Measurements from ENCODE around the gene ARSG.

DNA sequence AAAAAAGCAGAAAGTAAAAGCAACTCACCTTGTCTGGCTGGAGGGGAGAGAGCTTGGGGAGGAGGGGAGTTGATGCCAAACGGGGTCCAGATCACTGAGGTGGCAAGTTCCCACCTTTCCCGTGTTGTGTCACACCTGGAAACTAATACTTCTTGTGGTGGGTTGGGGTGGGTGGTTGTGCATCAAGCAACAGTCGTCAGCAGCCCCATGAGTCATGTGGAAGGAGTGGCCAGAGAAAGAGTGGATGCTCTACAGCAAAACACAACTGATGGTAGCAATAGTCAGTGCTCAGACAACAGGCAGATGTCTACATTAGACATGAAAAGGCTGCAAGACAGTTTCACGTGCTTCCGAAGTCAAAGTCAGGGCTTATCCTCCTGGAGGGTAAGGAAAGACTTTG, 35.4 kb downstream of the ARSG start:
- TF ChIP-seq GATA2 (IDR thresholded peaks at IDR 0.05; ENCODE audit: low read depth, low read length) (no peak), GATA3 (IDR thresholded peaks at IDR 0.05; ENCODE audit: low read depth, low read length) (no peak)
